PC-9 (cell line): ENCODE data around the gene POLRMT.
"Not testable (repeated sequence)": the region's sequence is repeated elsewhere in the genome, so short reads cannot be mapped to it uniquely, and the experiment has no call there.

Experiments
- CTCF ChIP-seq: fragments of 200-600 bp; sonication (generic); conservative IDR thresholded peaks from 2 replicates; pipeline ENCODE4 v1.6.1; 2017; ENCODE audit warnings: mixed run types, antibody characterized with exemption, mild to moderate bottlenecking, moderate library complexity
- EZH2 ChIP-seq: fragments of 200-600 bp; sonication (generic); IDR thresholded peaks from 2 replicates; pipeline ENCODE4 v1.8.0; 2017; ENCODE audit warnings: antibody characterized with exemption, low read depth

DNA sequence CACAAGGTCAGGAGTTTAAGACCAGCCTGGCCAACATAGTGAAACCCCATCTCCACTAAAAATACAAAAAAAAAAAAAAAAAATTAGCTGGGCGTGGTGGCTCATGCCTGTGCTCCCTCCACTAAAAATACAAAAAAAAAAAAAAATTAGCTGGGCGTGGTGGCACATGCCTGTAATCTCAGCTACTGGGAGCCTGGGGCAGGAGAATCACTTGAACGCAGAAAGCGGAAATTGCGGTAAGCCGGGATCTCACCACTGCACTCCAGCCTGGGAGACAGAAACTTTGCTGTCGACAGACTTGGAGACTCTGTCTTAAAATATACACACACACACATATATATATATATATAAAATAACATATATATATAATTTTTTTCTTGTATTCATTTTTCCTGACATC, 6.8 kb downstream of the POLRMT start:
- TF ChIP-seq CTCF, EZH2: not testable (repeated sequence)
